Activated CD8-positive, alpha-beta memory T cell treated with anti-CD3 and anti-CD28 coated beads, Interleukin-2, amount 50 U/mL, for 48 hours (primary cell): ENCODE results near the gene CYB5D1.
A peak's percentile ranks its signal among the peaks of the same experiment; 100 is the strongest.

ENCODE experiments used
- DNase-seq: peaks from one replicate; pipeline ENCODE4 v3.0.0-alpha.2; 2020

The CYB5D1 gene

DNA sequence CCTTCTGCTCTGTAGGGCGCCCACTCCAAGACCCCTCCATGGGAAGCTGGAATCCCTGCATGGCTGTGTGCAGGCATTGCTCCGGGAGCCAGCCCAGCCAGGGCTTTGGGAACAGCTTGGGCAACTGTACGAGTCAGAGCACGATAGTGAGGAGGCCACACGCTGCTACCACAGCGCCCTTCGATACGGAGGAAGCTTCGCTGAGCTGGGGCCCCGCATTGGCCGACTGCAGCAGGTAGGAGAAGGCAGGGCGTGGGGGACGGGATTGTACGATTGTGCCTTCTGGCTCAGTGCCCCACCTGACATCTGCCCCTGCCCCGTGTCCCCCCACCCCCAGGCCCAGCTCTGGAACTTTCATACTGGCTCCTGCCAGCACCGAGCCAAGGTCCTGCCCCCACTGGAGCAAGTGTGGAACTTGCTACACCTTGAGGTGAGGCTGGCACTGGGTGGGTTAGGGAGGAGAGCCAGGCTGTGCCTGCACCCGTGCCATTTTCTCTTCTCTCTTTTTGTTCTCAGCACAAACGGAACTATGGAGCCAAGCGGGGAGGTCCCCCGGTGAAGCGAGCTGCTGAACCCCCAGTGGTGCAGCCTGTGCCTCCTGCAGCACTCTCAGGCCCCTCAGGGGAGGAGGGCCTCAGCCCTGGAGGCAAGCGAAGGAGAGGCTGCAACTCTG is 11.6 kb upstream of the CYB5D1 start:
- DNase-seq: no peak

DNA sequence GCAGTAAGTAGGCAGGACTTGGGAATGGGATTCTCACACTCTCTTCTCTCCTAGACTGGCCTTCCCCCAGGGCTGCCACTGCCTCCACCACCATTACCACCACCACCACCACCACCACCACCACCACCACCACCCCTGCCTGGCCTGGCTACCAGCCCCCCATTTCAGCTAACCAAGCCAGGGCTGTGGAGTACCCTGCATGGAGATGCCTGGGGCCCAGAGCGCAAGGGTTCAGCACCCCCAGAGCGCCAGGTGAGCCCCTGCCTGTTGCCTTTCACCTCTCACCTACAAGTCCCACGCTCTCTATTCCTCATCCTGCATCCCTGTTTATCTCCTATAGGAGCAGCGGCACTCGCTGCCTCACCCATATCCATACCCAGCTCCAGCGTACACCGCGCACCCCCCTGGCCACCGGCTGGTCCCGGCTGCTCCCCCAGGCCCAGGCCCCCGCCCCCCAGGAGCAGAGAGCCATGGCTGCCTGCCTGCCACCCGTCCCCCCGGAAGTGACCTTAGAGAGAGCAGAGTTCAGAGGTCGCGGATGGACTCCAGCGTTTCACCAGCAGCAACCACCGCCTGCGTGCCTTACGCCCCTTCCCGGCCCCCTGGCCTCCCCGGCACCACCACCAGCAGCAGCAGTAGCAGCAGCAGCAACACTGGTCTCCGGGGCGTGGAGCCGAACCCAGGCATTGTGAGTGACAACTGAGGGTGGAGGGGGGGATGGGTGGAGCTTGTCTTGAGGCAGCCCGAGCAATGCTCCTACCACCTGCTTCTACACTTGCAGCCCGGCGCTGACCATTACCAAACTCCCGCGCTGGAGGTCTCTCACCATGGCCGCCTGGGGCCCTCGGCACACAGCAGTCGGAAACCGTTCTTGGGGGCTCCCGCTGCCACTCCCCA is 10.8 kb upstream of the CYB5D1 start:
- DNase-seq: no peak

DNA sequence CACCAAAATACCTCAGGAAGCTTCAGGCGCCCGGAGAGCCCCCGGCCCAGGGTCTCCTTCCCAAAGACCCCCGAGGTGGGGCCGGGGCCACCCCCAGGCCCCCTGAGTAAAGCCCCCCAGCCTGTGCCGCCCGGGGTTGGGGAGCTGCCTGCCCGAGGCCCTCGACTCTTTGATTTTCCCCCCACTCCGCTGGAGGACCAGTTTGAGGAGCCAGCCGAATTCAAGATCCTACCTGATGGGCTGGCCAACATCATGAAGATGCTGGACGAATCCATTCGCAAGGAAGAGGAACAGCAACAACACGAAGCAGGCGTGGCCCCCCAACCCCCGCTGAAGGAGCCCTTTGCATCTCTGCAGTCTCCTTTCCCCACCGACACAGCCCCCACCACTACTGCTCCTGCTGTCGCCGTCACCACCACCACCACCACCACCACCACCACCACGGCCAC is 9.6 kb upstream of the CYB5D1 start:
- no peak for DNase-seq

DNA sequence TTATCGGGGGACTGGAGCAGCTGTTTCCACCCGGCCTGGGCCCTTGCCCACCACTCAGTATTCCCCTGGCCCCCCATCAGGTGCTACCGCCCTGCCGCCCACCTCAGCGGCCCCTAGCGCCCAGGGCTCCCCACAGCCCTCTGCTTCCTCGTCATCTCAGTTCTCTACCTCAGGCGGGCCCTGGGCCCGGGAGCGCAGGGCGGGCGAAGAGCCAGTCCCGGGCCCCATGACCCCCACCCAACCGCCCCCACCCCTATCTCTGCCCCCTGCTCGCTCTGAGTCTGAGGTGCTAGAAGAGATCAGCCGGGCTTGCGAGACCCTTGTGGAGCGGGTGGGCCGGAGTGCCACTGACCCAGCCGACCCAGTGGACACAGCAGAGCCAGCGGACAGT is 9.1 kb upstream of the CYB5D1 start:
- DNase-seq: no peak

DNA sequence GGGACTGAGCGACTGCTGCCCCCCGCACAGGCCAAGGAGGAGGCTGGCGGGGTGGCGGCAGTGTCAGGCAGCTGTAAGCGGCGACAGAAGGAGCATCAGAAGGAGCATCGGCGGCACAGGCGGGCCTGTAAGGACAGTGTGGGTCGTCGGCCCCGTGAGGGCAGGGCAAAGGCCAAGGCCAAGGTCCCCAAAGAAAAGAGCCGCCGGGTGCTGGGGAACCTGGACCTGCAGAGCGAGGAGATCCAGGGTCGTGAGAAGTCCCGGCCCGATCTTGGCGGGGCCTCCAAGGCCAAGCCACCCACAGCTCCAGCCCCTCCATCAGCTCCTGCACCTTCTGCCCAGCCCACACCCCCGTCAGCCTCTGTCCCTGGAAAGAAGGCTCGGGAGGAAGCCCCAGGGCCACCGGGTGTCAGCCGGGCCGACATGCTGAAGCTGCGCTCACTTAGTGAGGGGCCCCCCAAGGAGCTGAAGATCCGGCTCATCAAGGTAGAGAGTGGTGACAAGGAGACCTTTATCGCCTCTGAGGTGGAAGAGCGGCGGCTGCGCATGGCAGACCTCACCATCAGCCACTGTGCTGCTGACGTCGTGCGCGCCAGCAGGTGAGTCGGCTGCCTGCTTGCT is 8.6 kb upstream of the CYB5D1 start:
- no peak for DNase-seq

DNA sequence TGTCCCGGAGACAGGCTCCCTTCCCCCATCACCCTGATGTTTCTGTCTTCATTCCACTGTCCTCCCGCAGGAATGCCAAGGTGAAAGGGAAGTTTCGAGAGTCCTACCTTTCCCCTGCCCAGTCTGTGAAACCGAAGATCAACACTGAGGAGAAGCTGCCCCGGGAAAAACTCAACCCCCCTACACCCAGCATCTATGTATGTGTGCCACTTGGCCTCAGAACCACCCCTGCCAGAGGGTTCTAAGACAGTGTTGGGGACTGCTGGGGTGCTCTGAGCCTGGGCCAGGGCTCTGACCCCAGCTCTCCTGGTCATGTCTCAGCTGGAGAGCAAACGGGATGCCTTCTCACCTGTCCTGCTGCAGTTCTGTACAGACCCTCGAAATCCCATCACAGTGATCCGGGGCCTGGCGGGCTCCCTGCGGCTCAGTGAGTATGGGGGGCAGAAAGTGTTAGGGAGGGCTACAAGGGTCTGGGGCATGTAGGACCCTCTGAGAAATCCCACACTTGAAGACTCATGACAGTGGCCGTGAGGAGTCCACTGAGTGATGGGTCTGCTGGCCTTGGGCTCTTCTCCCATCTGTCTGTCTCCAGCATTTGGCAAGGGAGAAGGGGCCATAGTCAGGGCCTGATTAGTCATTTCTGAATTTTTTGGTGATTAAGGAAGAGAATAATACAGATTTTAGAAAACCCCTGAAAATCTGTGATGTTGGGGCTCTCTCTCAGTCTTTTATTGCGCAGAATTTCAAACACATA is 7.9 kb upstream of the CYB5D1 start:
- DNase-seq: no peak

DNA sequence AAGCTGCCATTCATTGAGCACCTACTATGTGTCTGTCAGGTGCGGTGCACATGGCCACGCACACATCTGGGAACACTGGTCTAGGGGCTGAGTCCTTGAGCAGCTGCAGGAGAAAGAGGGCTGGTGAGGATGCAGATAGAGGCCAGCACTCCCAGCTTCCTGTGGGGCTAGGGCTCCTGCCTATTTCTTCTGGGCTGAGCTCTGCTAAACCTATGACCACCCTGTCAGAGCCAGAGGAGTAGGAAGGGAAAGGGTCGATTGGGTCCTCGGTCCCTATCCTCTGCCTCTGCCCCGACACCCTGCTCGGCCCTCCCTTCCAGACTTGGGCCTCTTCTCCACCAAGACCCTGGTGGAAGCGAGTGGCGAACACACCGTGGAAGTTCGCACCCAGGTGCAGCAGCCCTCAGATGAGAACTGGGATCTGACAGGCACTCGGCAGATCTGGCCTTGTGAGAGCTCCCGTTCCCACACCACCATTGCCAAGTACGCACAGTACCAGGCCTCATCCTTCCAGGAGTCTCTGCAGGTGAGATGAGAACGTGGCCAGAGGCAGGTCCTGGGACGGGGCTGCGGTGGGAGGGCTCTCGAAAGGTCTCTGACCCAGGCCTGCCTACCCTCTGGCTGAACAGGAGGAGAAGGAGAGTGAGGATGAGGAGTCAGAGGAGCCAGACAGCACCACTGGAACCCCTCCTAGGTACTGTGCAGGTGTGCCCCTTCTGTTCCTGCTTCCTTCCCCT is 6.9 kb upstream of the CYB5D1 start:
- DNase-seq: no peak

DNA sequence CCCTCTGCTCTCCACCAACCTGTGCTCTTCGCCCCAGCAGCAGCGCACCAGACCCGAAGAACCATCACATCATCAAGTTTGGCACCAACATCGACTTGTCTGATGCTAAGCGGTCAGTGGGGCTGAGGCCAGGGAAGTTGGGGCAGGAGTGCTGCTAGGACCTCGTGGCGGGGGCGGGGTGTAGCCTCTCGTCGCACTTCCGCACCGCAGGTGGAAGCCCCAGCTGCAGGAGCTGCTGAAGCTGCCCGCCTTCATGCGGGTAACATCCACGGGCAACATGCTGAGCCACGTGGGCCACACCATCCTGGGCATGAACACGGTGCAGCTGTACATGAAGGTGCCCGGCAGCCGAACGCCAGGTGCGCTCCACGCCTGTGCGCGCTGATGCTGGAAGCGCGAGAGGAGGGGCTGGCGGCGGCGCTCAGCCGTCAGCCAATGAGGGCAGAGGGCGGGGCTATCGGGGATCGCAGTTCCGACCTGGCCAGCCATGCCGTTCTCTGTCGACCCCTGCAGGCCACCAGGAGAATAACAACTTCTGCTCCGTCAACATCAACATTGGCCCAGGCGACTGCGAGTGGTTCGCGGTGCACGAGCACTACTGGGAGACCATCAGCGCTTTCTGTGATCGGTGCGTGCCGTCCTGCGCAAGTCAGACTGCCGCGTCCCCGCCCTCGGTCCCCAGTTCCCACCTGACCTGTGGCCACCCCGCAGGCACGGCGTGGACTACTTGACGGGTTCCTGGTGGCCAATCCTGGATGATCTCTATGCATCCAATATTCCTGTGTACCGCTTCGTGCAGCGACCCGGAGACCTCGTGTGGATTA is 6.2 kb upstream of the CYB5D1 start:
- peak; percentile 96 for DNase-seq

DNA sequence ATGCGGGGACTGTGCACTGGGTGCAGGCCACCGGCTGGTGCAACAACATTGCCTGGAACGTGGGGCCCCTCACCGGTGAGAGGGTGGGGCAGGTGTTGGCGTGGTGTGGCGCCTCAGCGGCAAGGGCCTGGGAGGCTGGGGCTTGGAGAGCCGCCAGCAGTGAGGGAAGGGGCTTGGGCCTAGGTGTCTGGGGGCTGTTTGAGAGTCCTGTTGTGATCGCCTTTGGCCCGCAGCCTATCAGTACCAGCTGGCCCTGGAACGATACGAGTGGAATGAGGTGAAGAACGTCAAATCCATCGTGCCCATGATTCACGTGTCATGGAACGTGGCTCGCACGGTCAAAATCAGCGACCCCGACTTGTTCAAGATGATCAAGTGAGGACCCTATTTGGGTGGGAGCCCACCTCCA is 5.5 kb upstream of the CYB5D1 start:
- DNase-seq: no peak

DNA sequence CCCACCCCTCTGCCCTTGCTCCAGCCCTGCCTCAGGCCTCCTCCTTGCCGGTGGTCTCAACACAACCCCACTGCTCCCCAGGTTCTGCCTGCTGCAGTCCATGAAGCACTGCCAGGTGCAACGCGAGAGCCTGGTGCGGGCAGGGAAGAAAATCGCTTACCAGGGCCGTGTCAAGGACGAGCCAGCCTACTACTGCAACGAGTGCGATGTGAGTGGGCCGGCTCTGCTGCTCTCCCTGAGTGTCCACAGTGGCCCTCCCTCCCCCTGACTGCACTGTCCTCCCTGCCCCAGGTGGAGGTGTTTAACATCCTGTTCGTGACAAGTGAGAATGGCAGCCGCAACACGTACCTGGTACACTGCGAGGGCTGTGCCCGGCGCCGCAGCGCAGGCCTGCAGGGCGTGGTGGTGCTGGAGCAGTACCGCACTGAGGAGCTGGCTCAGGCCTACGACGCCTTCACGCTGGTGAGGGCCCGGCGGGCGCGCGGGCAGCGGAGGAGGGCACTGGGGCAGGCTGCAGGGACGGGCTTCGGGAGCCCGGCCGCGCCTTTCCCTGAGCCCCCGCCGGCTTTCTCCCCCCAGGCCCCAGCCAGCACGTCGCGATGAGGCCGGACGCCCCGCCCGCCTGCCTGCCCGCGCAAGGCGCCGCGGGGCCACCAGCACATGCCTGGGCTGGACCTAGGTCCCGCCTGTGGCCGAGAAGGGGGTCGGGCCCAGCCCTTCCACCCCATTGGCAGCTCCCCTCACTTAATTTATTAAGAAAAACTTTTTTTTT is 4.7 kb upstream of the CYB5D1 start:
- DNase-seq: no peak

DNA sequence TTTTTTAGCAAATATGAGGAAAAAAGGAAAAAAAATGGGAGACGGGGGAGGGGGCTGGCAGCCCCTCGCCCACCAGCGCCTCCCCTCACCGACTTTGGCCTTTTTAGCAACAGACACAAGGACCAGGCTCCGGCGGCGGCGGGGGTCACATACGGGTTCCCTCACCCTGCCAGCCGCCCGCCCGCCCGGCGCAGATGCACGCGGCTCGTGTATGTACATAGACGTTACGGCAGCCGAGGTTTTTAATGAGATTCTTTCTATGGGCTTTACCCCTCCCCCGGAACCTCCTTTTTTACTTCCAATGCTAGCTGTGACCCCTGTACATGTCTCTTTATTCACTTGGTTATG is 4.1 kb upstream of the CYB5D1 start:
- DNase-seq: no peak

DNA sequence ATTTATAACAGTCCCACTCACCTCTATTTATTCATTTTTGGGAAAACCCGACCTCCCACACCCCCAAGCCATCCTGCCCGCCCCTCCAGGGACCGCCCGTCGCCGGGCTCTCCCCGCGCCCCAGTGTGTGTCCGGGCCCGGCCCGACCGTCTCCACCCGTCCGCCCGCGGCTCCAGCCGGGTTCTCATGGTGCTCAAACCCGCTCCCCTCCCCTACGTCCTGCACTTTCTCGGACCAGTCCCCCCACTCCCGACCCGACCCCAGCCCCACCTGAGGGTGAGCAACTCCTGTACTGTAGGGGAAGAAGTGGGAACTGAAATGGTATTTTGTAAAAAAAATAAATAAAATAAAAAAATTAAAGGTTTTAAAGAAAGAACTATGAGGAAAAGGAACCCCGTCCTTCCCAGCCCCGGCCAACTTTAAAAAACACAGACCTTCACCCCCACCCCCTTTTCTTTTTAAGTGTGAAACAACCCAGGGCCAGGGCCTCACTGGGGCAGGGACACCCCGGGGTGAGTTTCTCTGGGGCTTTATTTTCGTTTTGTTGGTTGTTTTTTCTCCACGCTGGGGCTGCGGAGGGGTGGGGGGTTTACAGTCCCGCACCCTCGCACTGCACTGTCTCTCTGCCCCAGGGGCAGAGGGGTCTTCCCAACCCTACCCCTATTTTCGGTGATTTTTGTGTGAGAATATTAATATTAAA is 3.6 kb upstream of the CYB5D1 start:
- no peak for DNase-seq

DNA sequence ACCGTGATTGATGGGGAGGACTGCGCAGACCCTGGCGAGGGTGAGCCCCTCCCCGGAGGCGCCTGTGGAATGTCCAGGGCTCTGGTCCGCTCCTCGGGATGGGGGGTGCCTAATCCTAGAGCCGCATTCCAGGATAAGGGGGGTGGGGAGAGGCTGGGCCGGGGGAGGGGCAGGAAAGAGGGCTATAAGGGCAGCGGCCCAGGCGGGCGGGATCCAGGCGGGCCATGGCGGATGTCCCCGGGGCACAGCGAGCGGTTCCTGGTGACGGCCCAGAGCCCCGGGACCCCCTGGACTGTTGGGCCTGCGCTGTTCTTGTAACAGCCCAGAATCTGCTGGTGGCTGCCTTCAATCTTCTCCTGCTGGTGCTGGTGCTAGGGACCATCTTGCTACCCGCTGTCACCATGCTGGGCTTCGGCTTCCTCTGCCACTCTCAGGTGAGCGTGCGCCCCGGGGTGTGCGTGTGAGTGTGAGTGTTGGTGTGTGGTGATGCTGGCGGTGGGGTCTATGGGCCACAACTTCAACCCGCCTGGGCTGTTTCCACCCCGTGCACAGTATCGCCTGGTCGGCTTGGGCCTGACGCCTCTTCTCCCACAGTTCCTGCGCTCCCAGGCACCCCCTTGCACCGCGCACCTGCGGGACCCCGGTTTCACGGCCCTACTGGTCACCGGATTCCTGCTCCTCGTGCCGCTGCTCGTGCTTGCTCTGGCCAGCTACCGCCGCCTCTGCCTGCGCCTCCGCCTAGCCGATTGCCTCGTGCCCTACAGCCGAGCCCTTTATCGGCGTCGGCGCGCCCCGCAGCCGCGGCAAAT is 2.7 kb upstream of the CYB5D1 start, which contains the start of gene TMEM88:
Gene TMEM88, plus strand, starts transcription at position 216 of the 809 bp plus-strand sequence. Its CDS starts 9 bp downstream, at position 225.
- no peak for DNase-seq

DNA sequence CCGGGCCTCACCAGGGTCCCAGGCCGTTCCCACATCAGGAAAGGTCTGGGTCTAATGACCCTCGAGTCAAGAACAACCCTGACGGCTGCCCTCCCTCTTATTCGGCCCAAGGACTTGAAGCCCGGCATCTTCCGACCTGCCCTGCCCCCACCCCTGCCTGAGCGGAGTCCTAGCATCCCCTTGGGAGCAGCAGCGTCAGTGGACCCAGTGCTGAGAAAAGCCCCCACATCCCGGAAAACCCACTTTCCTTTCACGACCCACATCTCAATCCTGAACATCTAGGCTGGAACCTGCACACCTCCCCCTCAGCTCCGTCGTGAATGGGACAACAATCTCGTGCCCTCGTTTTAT is 2.2 kb upstream of the CYB5D1 start:
- peak; percentile 54 for DNase-seq

DNA sequence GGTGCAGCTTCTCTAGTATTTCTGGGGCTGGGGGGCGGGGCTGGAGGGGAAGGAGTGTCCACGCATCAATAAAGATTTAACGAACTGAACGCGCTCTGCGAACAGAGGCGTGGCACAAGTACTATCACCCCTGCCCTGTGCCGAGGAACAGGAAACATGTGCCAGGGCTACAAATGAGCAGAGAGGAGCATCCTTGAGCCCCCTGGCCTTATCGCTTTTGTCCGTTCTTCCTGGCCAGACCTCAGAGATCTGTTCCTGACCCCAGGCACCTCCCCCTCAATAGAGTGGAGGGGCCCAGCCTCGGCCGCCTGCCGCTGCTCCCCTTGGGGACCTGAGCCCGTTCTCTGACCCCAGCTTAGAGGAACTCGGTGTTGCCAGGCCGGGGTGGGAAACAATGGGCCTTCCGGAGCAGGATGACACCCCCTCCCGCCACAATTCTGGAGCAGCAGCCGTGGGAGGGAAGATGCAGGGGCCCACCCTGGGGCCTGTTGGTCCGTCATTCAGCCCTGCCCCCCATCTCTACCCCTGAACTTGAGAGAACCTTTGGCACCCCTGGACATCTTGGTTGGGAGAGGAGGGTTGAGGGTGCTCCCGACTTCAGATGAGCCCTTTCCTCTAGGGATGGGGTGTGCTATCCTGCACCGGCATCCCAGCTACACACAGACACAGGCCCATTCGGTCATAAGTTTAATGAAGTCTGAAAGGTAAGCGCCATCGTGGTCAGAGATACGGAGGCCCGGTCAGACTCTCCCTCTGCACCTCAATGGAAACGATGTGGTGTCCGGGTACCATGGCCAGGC is 1.6 kb upstream of the CYB5D1 start:
- peak; percentile 62 for DNase-seq

DNA sequence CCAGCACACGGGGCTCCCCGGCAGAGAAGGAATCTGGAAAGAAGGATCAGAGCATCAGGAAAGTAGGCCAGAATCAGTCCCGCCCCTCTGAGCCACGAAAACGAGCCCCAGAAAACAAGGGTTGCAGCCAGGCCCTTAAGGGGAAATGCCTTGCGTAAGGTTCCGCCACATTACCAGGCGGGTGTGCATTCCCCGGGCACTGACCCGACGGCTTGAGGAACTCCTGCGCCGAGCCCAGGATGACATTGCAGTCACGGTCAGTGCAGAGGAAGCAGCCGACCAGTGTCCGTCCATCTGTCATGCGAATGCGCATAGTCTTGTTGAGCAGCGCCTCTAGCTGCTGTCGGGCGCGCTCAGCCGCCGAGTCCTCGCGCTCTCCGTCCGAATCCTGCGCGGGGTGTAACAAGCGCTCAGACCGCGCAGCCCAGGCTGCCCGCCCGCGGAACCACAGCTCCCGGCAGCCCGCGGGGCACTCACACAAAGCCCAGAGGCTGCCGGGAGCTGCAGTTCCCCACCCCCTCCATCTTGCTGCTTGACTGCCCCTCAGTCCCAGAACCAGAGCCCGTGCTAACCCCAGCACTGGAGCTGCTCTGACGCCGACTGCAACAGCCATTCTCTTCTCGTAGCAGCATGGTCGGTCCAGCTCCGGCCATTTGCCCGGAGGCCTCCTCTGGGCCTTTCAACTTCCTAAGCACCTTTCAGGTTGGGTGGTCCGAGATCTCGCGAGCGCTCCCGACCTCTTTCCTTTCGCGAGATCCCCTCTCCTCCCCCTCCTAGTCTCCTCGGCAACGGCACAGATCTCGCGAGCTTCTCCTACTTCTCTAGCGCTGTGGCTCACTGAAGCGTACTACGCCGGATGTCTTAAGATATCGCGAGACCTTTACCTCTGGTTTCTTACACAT is 741 bp upstream of the CYB5D1 start, which contains the start of gene NAA38:
Gene NAA38, minus strand, starts transcription at position 749 of the 902 bp plus-strand sequence. Its CDS starts 96 bp downstream, at position 653.
- peak; percentile 93 for DNase-seq

DNA sequence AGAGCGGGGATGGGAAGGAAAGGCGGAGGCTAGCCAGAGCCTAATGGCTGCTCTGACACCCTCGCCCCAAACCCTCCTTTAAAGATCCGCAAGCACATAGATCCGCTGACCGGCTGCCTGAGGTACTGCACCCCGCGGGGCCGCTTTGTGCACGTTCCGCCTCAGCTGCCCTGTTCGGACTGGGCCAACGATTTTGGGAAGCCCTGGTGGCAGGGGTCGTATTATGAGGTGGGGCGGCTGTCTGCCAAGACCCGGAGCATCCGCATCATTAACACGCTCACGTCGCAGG is 663 bp downstream of the CYB5D1 start:
- peak; percentile 69 for DNase-seq
